Stimulated activated CD4-positive, alpha-beta T cell treated with anti-CD3 and anti-CD28 coated beads, Interleukin-4, amount 100 ng/mL, for 4 hours (primary cell): ENCODE measurements around the gene LYRM4.
"Not testable (repeated sequence)": the region's sequence is repeated elsewhere in the genome, so short reads cannot be mapped to it uniquely, and the experiment has no call there.

Experiments used
- DNase-seq, 2 experiments: peaks; one replicate each; pipeline ENCODE4 v3.0.0-alpha.2; 2020

The LYRM4 gene

DNA sequence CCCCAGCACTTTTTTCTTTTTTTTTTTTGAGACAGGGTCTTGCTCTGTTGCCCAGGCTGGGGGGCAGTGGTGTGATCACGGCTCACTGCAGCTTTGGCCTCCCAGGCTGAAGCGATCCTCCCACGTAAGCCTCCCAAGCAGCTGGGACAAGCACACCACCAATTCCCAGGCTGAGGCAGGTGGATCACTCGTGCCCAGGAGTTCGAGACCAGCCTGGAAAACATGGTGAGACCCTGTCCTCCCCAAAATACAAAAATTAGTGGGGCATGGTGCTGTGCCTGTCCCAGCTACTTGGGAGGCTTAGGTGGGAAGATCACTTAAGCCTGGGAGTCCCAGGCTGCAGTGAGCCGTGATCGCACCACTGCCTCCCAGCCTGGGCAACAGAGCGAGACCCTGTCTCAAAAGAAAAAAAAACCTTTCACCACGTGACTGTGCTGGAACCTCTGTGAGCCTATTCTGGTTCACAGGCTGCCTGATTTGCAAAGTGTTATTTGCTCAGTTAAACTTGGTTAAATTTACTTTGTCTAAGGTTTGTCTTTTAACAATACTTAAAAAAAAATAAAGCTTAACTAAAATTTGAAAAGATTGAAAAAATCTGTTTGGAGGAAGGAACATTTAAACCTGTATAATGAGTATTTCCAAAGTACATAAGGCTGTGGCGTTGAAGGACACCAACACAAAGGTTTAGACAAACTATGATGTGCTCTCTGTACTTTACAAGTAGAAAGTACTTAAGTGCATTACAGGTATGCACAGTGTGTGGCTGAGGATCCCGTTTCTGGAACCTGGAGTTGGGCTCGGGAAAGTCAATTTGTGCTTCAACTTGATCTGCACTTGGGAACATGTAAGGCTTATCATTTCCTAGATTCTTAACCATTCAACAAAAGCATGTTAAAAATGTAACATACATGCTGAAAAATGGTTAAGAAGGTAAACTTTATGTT, 120.7 kb downstream of the LYRM4 start:
- no peak for DNase-seq

GRCh38 chr6:5138995-5139827, 121.5 kb downstream of the LYRM4 start:
- no peak for DNase-seq

GRCh38 chr6:5136851-5137250, 123.9 kb downstream of the LYRM4 start:
- no peak for DNase-seq

DNA sequence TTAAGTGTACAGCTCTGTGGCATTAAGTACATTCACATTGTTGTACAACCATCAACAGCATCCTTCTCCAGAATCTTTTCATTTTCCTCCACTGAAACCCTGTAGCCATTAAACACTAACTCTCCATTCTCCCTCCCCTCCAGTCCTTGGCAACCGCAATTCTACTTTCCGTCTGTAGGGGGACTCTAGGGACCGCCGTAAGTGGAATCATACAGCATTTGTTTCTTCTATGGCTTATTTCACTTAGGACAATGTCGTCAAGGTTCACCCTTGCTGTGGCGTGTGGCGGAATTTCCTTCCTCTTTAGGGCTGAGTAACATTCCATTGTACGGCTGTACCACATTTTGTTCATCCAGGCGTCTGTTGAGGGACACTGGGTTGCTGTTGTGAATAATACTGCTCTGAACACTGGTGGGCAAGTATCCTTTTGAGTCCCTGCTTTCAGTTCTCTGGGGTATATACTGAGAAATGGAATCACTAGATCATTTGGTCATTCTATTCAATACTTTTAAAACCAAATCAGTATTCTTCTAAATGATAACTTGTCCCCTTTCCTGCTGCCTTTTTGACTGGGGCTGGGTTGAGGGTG, 124.9 kb downstream of the LYRM4 start:
- peak; percentile 30 to 31 for DNase-seq

DNA sequence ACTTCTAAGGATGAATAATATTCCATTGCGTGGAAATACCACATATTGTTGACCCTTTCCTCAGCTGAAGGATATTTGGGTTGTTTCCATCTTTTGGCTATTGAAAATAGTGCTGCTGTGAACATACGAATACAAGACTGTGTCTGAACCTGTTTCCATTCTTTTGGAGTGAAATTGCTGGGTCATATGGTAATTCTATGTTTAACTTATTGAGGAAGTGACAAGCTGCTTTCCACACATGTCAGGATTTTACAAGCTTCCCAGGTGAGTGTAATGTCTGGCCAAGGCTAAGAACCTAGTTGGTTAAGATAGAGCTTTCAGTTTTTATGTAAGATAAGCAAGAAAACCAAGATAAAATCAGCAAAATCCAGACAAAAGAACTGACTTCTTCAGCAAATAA, 126.8 kb downstream of the LYRM4 start:
- DNase-seq: no peak

- no peak for DNase-seq
Measured at GRCh38 chr6:5132731-5133130, 128.0 kb downstream of the LYRM4 start.

DNA sequence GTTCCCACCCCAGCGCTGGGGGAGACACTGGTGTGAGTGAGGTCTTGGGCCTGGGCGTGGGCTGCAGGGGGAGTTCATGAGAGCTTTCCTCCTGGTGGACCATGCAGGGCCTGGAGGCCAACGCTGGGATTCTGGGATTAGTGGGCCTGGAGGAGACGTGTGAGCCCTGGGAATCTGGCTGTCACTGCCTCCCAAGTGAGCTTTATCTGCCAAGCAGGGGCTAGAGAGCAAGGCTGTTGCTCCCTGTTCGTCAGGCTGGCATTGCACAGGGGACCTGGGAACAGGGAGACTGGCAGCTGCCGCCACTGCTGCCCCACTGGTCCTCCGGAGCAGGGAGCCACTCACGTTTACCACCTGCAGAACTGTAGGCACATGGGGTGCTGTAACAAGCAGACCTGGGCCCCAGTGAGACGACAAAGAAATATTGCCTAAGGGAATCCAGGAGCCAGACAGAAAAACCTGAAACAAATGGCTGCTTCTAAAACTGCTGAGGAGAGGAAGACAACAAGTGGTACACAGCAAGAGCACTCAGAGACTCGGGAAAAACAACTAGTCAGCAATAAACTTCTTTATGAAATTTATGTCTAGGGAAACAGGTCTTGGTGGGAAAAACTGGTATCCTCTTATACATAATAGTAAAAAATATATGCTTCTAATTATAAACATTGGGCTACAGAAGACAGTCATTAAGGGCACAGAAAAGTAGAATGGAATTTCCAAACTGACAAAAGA, 130.4 kb downstream of the LYRM4 start:
- no peak for DNase-seq

GRCh38 chr6:5128351-5128750, 132.4 kb downstream of the LYRM4 start:
- no peak for DNase-seq

DNA sequence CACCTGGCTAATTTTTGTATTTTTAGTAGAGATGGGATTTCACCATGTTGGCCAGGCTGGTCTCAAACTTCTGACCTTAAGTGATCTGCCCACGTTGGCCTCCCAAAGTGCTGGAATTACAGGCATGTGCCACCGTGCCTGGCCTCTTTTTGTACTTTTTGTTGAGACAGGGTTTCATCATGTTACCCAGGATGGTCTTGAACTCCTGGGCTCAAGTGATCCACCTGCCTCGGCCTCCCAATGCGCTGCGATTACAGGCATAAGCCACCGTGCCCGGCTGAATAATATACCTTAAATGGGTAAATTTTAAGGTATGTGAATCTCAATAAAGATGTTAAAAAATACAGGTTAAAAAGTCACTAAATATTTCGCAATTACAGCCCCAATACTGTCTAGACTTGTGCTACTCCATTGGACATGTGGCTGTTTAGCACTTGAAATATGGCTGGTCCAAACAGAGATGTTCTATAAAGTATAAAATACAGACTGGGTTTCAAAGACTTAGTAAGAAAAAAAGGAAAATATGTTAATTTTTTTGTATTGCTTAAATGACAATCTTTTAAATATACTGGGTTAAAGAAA, 133.6 kb downstream of the LYRM4 start:
- DNase-seq: no peak

GRCh38 chr6:5126214-5126613, 134.5 kb downstream of the LYRM4 start:
- no peak for DNase-seq

DNA sequence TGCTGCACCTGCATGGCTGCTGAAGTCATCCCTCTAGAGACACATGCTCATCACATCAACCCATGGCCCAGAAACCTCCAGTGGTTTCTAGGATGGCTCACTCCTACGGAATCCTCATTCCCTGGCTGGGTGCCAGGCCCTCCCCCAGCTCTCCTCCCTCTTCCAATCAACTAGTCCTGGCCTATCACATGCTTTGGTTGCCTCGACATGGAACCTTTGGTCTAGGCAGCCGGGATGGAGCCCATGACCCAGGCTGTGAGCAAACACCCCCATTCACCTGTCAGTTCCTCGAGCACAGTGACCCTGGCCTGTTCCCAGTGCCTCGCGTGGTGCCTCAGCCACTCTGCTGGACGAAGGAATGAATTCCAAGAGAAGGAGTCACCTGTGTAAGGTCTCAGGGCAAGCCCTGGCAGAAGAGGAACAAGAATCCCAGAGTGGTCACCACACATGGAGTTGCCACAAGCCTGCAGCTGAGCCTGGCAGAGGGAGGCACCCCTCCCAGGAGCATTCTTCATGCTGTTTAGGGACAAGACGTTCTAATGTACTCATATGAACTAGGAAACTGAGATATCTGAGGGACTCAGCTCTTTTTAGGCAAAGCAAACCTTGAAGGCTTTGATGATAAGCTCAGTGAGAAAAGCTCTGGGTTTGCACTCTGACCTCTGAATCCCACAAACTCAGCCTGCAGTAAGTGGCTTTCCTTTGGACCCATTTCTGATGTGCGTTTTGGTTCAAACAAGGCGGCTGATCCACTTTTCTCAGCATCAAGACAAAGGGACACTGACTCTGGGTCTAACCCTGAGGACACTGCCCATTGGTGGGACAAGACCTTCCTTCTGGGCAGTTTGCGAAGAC, 135.4 kb downstream of the LYRM4 start:
- DNase-seq: no peak

GRCh38 chr6:5124526-5124925, 136.2 kb downstream of the LYRM4 start:
- no peak for DNase-seq

DNA sequence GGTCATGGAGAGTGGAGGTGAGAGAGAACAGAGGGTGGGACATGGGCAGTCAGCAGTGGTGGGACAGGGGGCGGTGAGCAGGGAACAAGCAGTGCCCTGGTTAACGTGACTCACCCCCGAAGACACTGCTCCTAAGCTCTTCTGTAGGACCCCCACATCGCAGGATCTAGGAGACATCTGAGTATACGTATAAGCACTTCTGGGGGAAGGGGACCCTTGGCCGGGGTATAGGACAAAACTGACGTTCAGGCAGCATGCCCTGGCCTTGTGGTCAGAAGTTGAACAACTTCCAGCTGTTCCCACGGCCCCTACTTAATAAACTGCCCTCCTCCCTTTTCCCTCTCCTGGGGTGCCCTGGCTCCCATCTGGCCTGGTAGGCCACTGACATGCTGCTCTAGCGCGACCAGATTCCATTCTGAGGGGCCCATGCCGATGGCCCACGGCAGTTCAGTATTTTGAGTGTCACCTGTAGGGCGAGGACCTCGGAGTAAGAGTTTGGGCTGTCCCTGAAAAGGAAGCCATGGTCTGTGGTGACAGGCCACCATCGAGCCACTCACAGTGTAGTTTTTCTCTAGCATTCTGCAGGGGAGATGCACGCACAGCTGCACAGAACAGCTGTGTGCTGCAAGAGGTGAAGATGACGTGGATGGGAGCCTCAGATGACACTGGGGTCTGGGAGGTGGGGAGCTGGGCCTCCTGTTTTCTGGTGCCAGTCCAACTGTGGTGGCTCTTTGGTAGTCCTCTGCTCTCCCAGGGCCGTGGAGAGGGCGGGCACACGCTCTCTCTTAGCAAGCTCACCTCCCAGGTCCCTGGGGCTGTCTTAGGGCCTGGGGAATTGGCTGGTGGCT, 137.2 kb downstream of the LYRM4 start:
- DNase-seq: no peak

DNA sequence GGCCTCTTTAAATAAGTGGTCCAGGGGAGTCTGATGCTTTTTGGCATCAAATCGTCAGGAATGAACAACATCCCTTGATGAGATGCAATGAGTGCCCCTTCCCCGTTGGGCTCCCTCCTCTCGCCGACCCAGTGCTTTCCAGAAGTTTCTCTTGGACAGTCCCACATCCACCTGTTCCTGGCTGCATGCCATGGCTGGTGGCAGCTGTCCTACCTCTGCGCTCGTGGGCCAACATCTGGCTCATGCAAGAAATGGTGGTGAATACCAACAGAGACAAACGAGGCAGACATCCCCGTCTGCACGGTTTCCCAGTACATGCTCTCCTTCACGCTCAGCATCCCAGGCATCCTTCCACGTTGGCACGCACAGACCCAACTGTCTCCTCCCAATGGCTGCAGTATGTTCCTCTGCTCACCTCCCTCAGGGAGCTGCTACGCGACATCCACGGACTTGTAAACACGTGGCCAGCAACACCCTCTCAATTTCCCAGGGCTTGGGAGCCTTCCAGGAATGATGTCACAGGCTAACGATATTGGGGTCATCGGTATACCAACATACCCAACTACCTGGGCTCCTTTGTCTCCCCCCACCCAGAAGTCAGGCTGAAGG, 138.1 kb downstream of the LYRM4 start:
- no peak for DNase-seq

- DNase-seq: no peak
Measured at GRCh38 chr6:5121956-5122355, 138.8 kb downstream of the LYRM4 start.

GRCh38 chr6:5121479-5121878, 139.3 kb downstream of the LYRM4 start:
- DNase-seq: no peak

DNA sequence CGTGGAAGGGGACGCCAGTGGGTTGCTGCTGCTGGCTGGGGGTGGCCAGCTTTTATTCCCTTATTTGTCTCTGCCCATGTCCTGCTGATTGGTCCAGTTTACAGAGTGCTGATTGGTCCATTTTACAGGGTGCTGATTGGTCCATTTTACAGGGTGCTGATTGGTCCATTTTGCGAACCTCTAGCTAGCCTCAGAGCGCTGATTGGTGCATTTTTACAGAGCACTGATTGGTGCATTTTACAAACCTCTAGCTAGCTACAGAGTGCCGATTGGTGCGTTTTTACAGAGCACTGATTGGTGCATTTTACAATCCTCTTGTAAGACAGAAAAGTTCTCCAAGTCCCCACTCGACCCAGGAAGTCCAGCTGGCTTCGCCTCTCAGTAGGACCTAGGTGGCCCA, 140.2 kb downstream of the LYRM4 start:
- DNase-seq: not testable (repeated sequence)

- no peak for DNase-seq
Measured at GRCh38 chr6:5120011-5120410, 140.7 kb downstream of the LYRM4 start.

DNA sequence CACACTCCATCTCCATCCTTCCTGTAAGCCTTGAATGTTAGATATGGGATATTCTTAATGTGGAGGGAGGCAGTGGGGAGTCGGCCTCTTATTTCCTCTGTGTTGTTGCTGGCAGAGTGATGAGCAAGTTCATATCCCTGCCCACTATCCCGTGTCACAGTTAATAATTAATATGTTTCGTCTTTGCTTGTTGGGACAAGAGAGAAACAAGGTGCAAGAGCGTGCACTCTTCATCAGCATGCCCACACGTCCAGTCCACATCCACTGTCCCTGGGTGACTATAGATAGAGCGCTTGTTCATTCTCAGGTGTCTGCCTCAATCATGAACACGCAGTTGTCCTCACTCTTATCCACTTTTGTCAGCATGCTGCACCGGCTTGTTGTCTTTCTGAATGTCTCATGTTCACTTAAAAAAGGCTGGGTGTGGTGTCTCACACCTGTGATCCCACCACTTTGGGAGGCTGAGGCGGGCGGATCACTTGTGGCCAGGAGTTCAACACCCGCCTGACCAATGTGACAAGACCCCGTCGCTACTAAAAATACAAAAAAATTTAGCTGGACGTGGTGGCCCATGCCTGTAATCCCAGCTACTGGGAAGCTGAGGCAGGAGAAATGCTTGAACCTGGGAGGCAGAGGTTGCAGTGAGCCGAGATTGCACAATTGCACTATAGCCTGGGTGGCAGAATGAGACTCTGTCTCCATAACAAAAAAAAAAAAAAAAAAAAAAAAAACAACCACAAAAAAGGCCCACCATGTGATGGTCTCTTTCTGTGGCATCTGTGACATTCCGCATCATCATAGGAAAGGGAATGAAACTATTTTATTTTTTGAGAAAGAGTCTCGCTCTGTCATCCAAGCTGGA, 141.4 kb downstream of the LYRM4 start:
- DNase-seq: no peak
